GM12878 (cell line): ENCODE results near the gene NRXN3. TPM values are rescaled to one million over a fixed set of nuclear protein-coding genes. Genes with fewer than 3 reads are reported as not detected.

Experiments used
- ATAC-seq: fragments of 200-7000 bp; cut with Tn5 transposase; 3 replicates; pipeline ENCODE4 v1.9.1; 2020; ENCODE audit warnings: mild to moderate bottlenecking, moderate library complexity
- BruUV-seq: library from RNA; stranded (reverse); fragments of 400-500 nt; replicated peaks from 2 replicates; lab custom pipeline; 2021; lab: Mats Ljungman, UMichigan
- CTCF ChIA-PET: fragments of 300-600 bp; sonication (Branson Sonifier 250); formaldehyde crosslinking; extraction: SDS; loops from one replicate; lab custom pipeline; 2021; ENCODE audit warnings: inconsistent platforms; lab: Yijun Ruan, JAX
- POLR2A ChIA-PET: fragments of 350-600 bp; formaldehyde crosslinking; extraction: SDS; loops from one replicate; lab custom pipeline; 2021; ENCODE audit warnings: inconsistent platforms; lab: Charles Lee
- RAD21 ChIA-PET: fragments of 300-600 bp; sonication (Branson Sonifier 250); formaldehyde crosslinking; loops from one replicate; lab custom pipeline; 2023; ENCODE audit warnings: antibody characterized with exemption; ENCODE audit not compliant: unreplicated experiment; lab: Charles Lee
- SMC1A ChIA-PET: fragments of 300-600 bp; sonication (Branson Sonifier 250); formaldehyde crosslinking; loops from one replicate; lab custom pipeline; 2023; ENCODE audit not compliant: unreplicated experiment, uncharacterized antibody; lab: Charles Lee
- DNase-seq: peaks from one replicate; pipeline ENCODE4 v3.0.0-alpha.2; 2011; ENCODE audit warnings: low read depth, low spot score
- FAIRE-seq: peaks from 3 replicates; lab custom pipeline; 2011; peaks lifted over from hg19 to GRCh38; lab: Jason Lieb, UNC
- H2AFZ ChIP-seq: 2 replicates; pipeline ENCODE4 v1.6.0; 2011; ENCODE audit warnings: low read depth, low read length, control low read depth; ENCODE audit not compliant: control insufficient read depth
- H3K27ac ChIP-seq: 2 replicates; pipeline ENCODE4 v1.5.1; 2011; ENCODE audit warnings: control low read depth; ENCODE audit not compliant: control insufficient read depth, insufficient read depth
- H3K27me3 ChIP-seq, 2 experiments: replicated peaks in 1 of 2; 2 replicates each; pipeline versions ENCODE4 v1.6.0 to v1.6.1; 2011; ENCODE audit warnings: low read length in 1 of 2; ENCODE audit not compliant: control insufficient read depth in 2 of 2, insufficient read depth in 2 of 2
- H3K36me3 ChIP-seq, 2 experiments: 2 replicates each; pipeline ENCODE4 v1.5.1; 2011; ENCODE audit warnings: low read length in 1 of 2; ENCODE audit not compliant: control insufficient read depth in 2 of 2, insufficient read depth in 2 of 2
- H3K4me1 ChIP-seq: 2 replicates; pipeline ENCODE4 v1.6.1; 2011; ENCODE audit warnings: mild to moderate bottlenecking, low read length, moderate library complexity, mixed read lengths; ENCODE audit not compliant: control insufficient read depth, insufficient read depth
- H3K4me2 ChIP-seq: 2 replicates; pipeline ENCODE4 v1.6.0; 2011; ENCODE audit warnings: control low read depth; ENCODE audit not compliant: control insufficient read depth, insufficient read depth
- H3K4me3 ChIP-seq: fragments of 200-600 bp; sonication (generic); 2 replicates; pipeline ENCODE4 v1.5.1; 2016
- H3K79me2 ChIP-seq: 2 replicates; pipeline ENCODE4 v1.6.0; 2011; ENCODE audit warnings: low read length; ENCODE audit not compliant: control insufficient read depth, insufficient read depth
- H3K9ac ChIP-seq: 2 replicates; pipeline ENCODE4 v1.8.0; 2011; ENCODE audit warnings: low read length, control low read depth, mixed read lengths; ENCODE audit not compliant: control insufficient read depth, insufficient read depth
- H3K9me3 ChIP-seq: replicated peaks from 3 replicates; pipeline ENCODE4 v1.5.1; 2011; ENCODE audit warnings: mild to moderate bottlenecking, low read length; ENCODE audit not compliant: control insufficient read depth, insufficient read depth
- H4K20me1 ChIP-seq: 2 replicates; pipeline ENCODE4 v1.6.0; 2011; ENCODE audit not compliant: control insufficient read depth, insufficient read depth
- ATF7 ChIP-seq: fragments of 450-650 bp; IDR thresholded peaks from 2 replicates; pipeline ENCODE4 v1.6.1; 2016; ENCODE audit warnings: low read depth, mild to moderate bottlenecking
- CBX3 ChIP-seq: fragments of 200-600 bp; sonication (generic); IDR thresholded peaks from 2 replicates; pipeline ENCODE4 v1.6.1; 2016; ENCODE audit warnings: low read depth, borderline replicate concordance
- FOXM1 ChIP-seq: IDR thresholded peaks from 2 replicates; pipeline ENCODE4 v1.6.1; 2012; ENCODE audit warnings: low read depth, mild to moderate bottlenecking, inconsistent platforms, low read length, moderate library complexity
- GATAD2B ChIP-seq: fragments of 450-650 bp; conservative IDR thresholded peaks from 2 replicates; pipeline ENCODE4 v1.6.1; 2017; ENCODE audit warnings: low read depth, mild to moderate bottlenecking, moderate library complexity
- NR2C1 ChIP-seq: fragments of 450-650 bp; IDR thresholded peaks from 2 replicates; pipeline ENCODE4 v1.6.1; 2017; ENCODE audit warnings: antibody characterized with exemption, mild to moderate bottlenecking, moderate library complexity
- RCOR1 ChIP-seq: conservative IDR thresholded peaks from 2 replicates; pipeline ENCODE4 v1.6.1; 2012; ENCODE audit warnings: low read depth, low read length, improper control_type of control experiment
- STAT3 ChIP-seq: IDR thresholded peaks from 2 replicates; pipeline ENCODE4 v1.6.1; 2011; ENCODE audit warnings: low read depth, low read length, improper control_type of control experiment
- TARDBP ChIP-seq: IDR thresholded peaks from 2 replicates; pipeline ENCODE4 v1.6.1; 2016; ENCODE audit warnings: borderline replicate concordance
- TBL1XR1 ChIP-seq: IDR thresholded peaks from 2 replicates; pipeline ENCODE4 v1.6.1; 2012; ENCODE audit warnings: low read depth, low read length, improper control_type of control experiment
- YBX1 ChIP-seq: fragments of 450-650 bp; IDR thresholded peaks from 2 replicates; pipeline ENCODE4 v1.6.1; 2016; ENCODE audit warnings: antibody characterized with exemption
- ZBED1 ChIP-seq: IDR thresholded peaks from 2 replicates; pipeline ENCODE4 v1.6.1; 2016; ENCODE audit warnings: borderline replicate concordance
- ZNF217 ChIP-seq: fragments of 450-650 bp; IDR thresholded peaks from 2 replicates; pipeline ENCODE4 v1.6.1; 2017; ENCODE audit warnings: antibody characterized with exemption, mild to moderate bottlenecking
- WGBS: methylation state at CpG from one replicate; pipeline ENCODE4 v1.1.6; 2016; ENCODE audit warnings: low lambda C conversion rate; ENCODE audit not compliant: insufficient replicate concordance, insufficient coverage; ENCODE audit errors: missing lambda C conversion rate; 5-methylcytosine and 5-hydroxymethylcytosine counted together
- in situ Hi-C: fragments of 300-500 bp; cut with MboI; formaldehyde crosslinking; loops from 9 replicates; pipeline ENCODE4 v1.14.3; 2018; ENCODE audit warnings: mixed read lengths
- intact Hi-C: fragments of 100-400 bp; cut with micrococcal nuclease; formaldehyde crosslinking; loops from one replicate; pipeline ENCODE4 v1.14.2; 2022; ENCODE audit not compliant: unreplicated experiment
- polyA plus RNA-seq, 11 experiments: library from polyadenylated mRNA; depleted of rRNA in 4 of 11; unstranded in 6 of 11; stranded (reverse) in 5 of 11; fragments of >200 nt; fragmentation: Nextera tagmentation in 4 of 11; fragmentation: Illumina TruSeq in 1 of 11; extraction: Ambion mirVana in 4 of 11; extraction: Trizol in 1 of 11; gene quantifications; 1 replicate in 1 of 11; 2 replicates in 10 of 11; pipeline versions ENCODE4 v1.2.1 to v1.2.3, GENCODE V29; 2011 to 2016; ENCODE audit warnings: inconsistent platforms in 2 of 11, missing spikeins in 2 of 11, low read depth in 1 of 11
- total RNA-seq, 4 experiments: library from RNA; depleted of rRNA in 3 of 4; stranded (reverse); fragments of >200 nt in 3 of 4; fragmentation: Illumina TruSeq in 1 of 4; extraction: Trizol in 1 of 4; gene quantifications; 2 replicates each; pipeline versions ENCODE4 v1.2.1 to v1.2.3, GENCODE V29; 2013 to 2021
- TF ChIP-seq, protein P1 (sequence below): fragments of 150-350 bp; IDR thresholded peaks from 2 replicates; pipeline ENCODE4 v1.6.1; 2016; ENCODE audit warnings: low read depth, low read length
- TF ChIP-seq, protein P2 (sequence below): fragments of 450-650 bp; formaldehyde crosslinking; IDR thresholded peaks from 2 replicates; pipeline ENCODE4 v1.5.0; 2022; ENCODE audit warnings: mild to moderate bottlenecking, missing genetic modification characterization

NRXN3 gene
- total and polyA plus RNA-seq, 10 of the 15 experiments (the other 5 are each of a cell fraction or from before 2014, with no cell fraction given): 0.52 to 3.3 (median 1.4) TPM

DNA sequence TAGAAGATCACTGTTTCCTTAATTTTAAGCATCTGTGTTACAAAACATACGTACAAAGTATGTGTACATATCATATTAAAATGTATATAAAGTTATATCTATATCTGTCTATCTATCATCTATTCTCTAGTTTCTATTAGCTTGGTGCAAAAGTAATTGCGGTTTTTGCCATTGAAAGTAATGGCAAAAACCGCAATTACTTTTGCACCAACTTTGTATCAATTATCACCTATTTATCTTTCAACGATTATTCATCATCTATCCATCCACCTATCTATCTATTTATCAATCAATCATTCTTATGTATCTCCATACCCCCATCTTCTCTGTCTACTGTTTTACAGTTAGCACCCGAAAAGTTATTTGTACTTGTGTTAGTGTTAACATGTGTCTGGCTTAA, 447.6 kb downstream of the NRXN3 start (continued):
- TF ChIP-seq, protein P1, sequence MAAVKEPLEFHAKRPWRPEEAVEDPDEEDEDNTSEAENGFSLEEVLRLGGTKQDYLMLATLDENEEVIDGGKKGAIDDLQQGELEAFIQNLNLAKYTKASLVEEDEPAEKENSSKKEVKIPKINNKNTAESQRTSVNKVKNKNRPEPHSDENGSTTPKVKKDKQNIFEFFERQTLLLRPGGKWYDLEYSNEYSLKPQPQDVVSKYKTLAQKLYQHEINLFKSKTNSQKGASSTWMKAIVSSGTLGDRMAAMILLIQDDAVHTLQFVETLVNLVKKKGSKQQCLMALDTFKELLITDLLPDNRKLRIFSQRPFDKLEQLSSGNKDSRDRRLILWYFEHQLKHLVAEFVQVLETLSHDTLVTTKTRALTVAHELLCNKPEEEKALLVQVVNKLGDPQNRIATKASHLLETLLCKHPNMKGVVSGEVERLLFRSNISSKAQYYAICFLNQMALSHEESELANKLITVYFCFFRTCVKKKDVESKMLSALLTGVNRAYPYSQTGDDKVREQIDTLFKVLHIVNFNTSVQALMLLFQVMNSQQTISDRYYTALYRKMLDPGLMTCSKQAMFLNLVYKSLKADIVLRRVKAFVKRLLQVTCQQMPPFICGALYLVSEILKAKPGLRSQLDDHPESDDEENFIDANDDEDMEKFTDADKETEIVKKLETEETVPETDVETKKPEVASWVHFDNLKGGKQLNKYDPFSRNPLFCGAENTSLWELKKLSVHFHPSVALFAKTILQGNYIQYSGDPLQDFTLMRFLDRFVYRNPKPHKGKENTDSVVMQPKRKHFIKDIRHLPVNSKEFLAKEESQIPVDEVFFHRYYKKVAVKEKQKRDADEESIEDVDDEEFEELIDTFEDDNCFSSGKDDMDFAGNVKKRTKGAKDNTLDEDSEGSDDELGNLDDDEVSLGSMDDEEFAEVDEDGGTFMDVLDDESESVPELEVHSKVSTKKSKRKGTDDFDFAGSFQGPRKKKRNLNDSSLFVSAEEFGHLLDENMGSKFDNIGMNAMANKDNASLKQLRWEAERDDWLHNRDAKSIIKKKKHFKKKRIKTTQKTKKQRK: no peak
- TF ChIP-seq TARDBP (no peak), CBX3 (no peak), STAT3 (no peak)
- TF ChIP-seq, all 136 proteins: peak for 0

DNA sequence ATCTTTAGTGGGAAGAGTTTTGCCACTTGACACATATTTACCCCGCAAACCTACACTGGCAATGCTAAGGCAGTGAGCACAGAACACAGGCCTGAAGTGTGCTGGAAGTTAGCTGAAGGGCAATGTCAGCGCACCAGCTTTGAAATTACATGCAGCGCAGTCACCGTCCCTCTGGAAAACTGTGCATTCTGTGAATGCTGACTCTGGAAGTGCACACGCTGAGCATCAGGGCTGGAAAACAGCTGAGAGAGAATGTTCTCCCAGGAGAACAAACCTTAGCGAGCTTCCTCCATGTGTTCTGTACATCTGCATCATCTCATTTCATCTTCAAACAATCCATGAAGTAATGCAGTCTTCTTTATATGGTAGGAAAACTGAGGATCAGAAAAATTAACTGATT, 448.2 kb downstream of the NRXN3 start:
- no peak overlapping the region for H3K4me2 ChIP-seq
- no peak overlapping the region for H3K27ac ChIP-seq
- POLR2A ChIA-PET: no interaction called here
- H3K79me2 ChIP-seq: no peaks in the 10 kb centered on the region
- SMC1A ChIA-PET: no interaction called here
- FAIRE-seq (no peak), DNase-seq (no peak), ATAC-seq (no peak)
- H3K9ac ChIP-seq: no peak overlapping the region
- no peaks in the 10 kb centered on the region for H3K36me3 ChIP-seq
- no peak overlapping the region for H3K4me3 ChIP-seq
- CTCF ChIA-PET: interaction anchor here (1.7 kb wide), 1 partner anchor 18 kb away, joined by 4 read pairs; no protein-coding TSS in a partner anchor
- no TSS peak for BruUV-seq
- no peaks in the 10 kb centered on the region for H3K27me3 ChIP-seq
- in situ Hi-C loops: no loop called here
- no peaks in the 10 kb centered on the region for H3K4me1 ChIP-seq
- RAD21 ChIA-PET: no interaction called here
- intact Hi-C loops: no loop called here
- H2AFZ ChIP-seq: no peak overlapping the region
- H4K20me1 ChIP-seq: no peaks in the 10 kb centered on the region
- H3K9me3 ChIP-seq: no peaks in the 10 kb centered on the region
- WGBS: 72% methylated on average over 6 of the region's 6 CpGs
- TF ChIP-seq TBL1XR1 (no peak), GATAD2B (no peak), ZBED1 (no peak), RCOR1 (no peak), ZNF217 (no peak), FOXM1 (no peak), ATF7 (no peak), NR2C1 (no peak), YBX1 (no peak)
- TF ChIP-seq, protein P2, sequence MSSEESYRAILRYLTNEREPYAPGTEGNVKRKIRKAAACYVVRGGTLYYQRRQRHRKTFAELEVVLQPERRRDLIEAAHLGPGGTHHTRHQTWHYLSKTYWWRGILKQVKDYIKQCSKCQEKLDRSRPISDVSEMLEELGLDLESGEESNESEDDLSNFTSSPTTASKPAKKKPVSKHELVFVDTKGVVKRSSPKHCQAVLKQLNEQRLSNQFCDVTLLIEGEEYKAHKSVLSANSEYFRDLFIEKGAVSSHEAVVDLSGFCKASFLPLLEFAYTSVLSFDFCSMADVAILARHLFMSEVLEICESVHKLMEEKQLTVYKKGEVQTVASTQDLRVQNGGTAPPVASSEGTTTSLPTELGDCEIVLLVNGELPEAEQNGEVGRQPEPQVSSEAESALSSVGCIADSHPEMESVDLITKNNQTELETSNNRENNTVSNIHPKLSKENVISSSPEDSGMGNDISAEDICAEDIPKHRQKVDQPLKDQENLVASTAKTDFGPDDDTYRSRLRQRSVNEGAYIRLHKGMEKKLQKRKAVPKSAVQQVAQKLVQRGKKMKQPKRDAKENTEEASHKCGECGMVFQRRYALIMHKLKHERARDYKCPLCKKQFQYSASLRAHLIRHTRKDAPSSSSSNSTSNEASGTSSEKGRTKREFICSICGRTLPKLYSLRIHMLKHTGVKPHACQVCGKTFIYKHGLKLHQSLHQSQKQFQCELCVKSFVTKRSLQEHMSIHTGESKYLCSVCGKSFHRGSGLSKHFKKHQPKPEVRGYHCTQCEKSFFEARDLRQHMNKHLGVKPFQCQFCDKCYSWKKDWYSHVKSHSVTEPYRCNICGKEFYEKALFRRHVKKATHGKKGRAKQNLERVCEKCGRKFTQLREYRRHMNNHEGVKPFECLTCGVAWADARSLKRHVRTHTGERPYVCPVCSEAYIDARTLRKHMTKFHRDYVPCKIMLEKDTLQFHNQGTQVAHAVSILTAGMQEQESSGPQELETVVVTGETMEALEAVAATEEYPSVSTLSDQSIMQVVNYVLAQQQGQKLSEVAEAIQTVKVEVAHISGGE: no peak
